Natural killer cell (primary cell): ENCODE results near the gene TBCD. TPM values are rescaled to one million over a fixed set of nuclear protein-coding genes. Genes with fewer than 3 reads are reported as not detected.

ENCODE experiments used
- ATAC-seq, 3 donors: fragments of 150-1000 bp in 2 of 3; fragments of 200-7000 bp in 1 of 3; cut with Tn5 transposase; 1 replicate in 1 of 3; 2 replicates in 2 of 3; pipeline ENCODE4 v1.10.0; 2021; ENCODE audit warnings: mild to moderate bottlenecking in 2 of 3, moderate library complexity in 2 of 3
- DNase-seq, 2 donors: peaks; one replicate each; pipeline versions ENCODE4 v3.0.0 to v3.0.0-alpha.2; 2013 to 2021; ENCODE audit warnings: mixed read lengths in 1 of 2
- H3K27ac ChIP-seq: one replicate; pipeline ENCODE4 v1.5.1; 2013; ENCODE audit warnings: mild to moderate bottlenecking, low read length
- H3K27me3 ChIP-seq: one replicate; pipeline ENCODE4 v1.6.1; 2013; ENCODE audit warnings: low read length; ENCODE audit not compliant: control insufficient read depth, insufficient read depth
- H3K36me3 ChIP-seq: one replicate; pipeline ENCODE4 v1.6.1; 2013; ENCODE audit warnings: low read length; ENCODE audit not compliant: control insufficient read depth, insufficient read depth
- H3K4me1 ChIP-seq: one replicate; pipeline ENCODE4 v1.6.1; 2013; ENCODE audit warnings: low read length; ENCODE audit not compliant: control insufficient read depth, insufficient read depth
- H3K4me3 ChIP-seq: one replicate; pipeline ENCODE4 v1.5.1; 2013; ENCODE audit warnings: low read length
- H3K9me3 ChIP-seq: one replicate; pipeline ENCODE4 v1.6.1; 2013; ENCODE audit warnings: low read length; ENCODE audit not compliant: control insufficient read depth, insufficient read depth
- H3K27ac Mint-ChIP-seq, 2 donors: one replicate each; pipeline ENCODE4 v1.8.0; 2022; ENCODE audit warnings: mild to moderate bottlenecking in 2 of 2, mixed read lengths in 2 of 2, moderate library complexity in 1 of 2
- H3K27me3 Mint-ChIP-seq, 2 donors: one replicate each; pipeline ENCODE4 v1.8.0; 2022; ENCODE audit warnings: low read depth in 2 of 2, mixed read lengths in 2 of 2
- H3K36me3 Mint-ChIP-seq: one replicate; pipeline ENCODE4 v1.8.0; 2022; ENCODE audit warnings: mixed read lengths
- H3K4me1 Mint-ChIP-seq, 2 donors: one replicate each; pipeline ENCODE4 v1.8.0; 2022; ENCODE audit warnings: mixed read lengths in 2 of 2
- H3K4me3 Mint-ChIP-seq: one replicate; pipeline ENCODE4 v1.8.0; 2022; ENCODE audit warnings: mild to moderate bottlenecking, moderate library complexity, mixed read lengths
- H3K9me3 Mint-ChIP-seq, 2 donors: one replicate each; pipeline ENCODE4 v1.8.0; 2022; ENCODE audit warnings: mixed read lengths in 2 of 2
- CTCF ChIP-seq: fragments of 200-600 bp; IDR thresholded peaks from one replicate; pipeline ENCODE4 v1.8.0; 2022; ENCODE audit warnings: antibody characterized with exemption
- WGBS: methylation state at CpG from one replicate; pipeline ENCODE4 v1.1.7; 2013; ENCODE audit warnings: missing lambda C conversion rate; ENCODE audit not compliant: insufficient coverage; 5-methylcytosine and 5-hydroxymethylcytosine counted together
- intact Hi-C: fragments of 100-400 bp; cut with micrococcal nuclease; formaldehyde crosslinking; loops from one replicate; pipeline ENCODE4 v1.14.2; 2022
- total RNA-seq, 4 donors: library from RNA; stranded (reverse); fragments of 120-200 nt in 1 of 4; gene quantifications; one replicate each; pipeline versions ENCODE4 v1.2.3 to v1.2.4, GENCODE V29; 2013 to 2022

TBCD gene
- total RNA-seq, 3 donors from 2014 or later (not counting 1 experiment from before 2014, with no cell fraction given) = 92.0 to 149 (median 132) TPM

DNA sequence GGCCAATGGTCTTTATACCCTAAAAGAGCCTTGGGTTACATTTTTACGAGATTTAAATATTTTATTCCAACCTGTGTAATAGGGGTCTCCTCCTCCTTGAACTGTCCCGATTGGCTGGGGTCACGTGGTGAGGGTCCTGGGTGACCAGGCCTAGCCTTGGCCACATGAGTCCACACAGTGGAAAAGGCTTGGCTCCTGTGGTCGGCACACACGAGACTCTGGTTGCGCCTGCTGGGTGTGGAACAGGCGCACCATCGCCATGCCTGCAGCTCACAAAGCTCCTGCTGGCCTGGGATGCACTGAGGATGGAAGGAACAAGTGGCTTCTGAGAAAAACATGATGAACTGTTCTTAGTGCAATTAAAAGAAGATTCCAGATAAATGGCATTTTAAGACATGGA, 191.9 kb downstream of the TBCD start:
- H3K9me3 ChIP-seq = peaks cover 15% of the 10 kb centered on the region
- Mint-ChIP-seq H3K36me3 (peaks cover 29% of the 10 kb centered on the region), H3K4me1 (peaks cover 9 to 11% of the 10 kb centered on the region in 2 donors), H3K4me3 (no peak overlapping the region), H3K9me3 (peaks cover 7 to 14% of the 10 kb centered on the region in 2 donors), H3K27me3 (no peaks in the 10 kb centered on the region), H3K27ac (no peak overlapping the region)
- no peaks in the 10 kb centered on the region for H3K4me1 ChIP-seq
- intact Hi-C loops = no loop called here
- DNase-seq (no peak), ATAC-seq (no peak)
- no peak for TF ChIP-seq CTCF
- H3K27ac ChIP-seq = no peak overlapping the region
- no peaks in the 10 kb centered on the region for H3K27me3 ChIP-seq
- H3K36me3 ChIP-seq = peaks cover 32% of the 10 kb centered on the region
- H3K4me3 ChIP-seq = no peak overlapping the region
- WGBS = 97% methylated on average over 8 of the region's 8 CpGs

DNA sequence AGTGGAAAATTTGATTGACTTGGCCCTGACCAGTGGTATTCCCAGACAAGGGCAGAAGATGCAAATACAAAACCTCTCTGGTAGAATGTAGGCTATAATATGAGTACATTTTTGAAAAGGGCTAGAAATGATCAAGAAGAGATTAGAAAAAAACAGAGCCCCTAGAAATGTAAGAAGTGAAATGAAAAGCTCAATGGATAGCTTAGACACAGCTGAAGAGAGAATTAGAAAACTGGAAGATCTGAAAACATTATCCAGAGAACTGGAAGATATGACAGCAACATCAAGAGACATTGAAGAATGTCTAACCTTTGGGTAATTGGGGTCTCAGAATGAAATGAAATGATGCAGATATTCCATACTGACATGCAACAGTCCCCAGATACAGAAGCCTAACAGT, 193.1 kb downstream of the TBCD start:
- H3K4me3 Mint-ChIP-seq = no peak overlapping the region
- Histone ChIP-seq H3K27ac (no peak overlapping the region), H3K27me3 (no peaks in the 10 kb centered on the region), H3K9me3 (peaks cover 15% of the 10 kb centered on the region), H3K4me1 (no peaks in the 10 kb centered on the region), H3K36me3 (peaks cover 28% of the 10 kb centered on the region), H3K4me3 (no peak overlapping the region)
- H3K27me3 Mint-ChIP-seq = no peaks in the 10 kb centered on the region
- H3K4me1 Mint-ChIP-seq = peaks cover 9 to 11% of the 10 kb centered on the region in 2 donors
- intact Hi-C loops = no loop called here
- no peak for ATAC-seq
- no peak for DNase-seq
- TF ChIP-seq CTCF = no peak
- no peak overlapping the region for H3K27ac Mint-ChIP-seq
- peaks cover 29% of the 10 kb centered on the region for H3K36me3 Mint-ChIP-seq
- H3K9me3 Mint-ChIP-seq = peaks cover 7 to 14% of the 10 kb centered on the region in 2 donors

DNA sequence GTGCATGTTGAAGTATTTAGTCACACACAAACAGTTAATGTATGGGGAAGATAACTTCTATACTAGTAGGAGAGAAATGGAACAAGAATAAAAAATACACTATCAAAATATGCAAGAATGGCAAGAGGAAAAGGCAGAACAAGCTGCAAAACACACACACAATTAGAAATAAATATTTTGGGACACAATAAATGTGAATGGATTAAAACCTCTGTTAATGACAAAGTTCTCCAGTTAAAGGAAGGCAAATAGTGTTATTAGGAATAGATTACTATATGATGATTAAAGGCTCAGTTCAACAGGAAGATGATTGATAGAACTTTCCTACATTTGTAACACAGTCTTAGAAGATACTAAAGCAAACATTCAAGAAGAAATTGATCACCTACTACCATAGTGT, 194.2 kb downstream of the TBCD start:
- peaks cover 15% of the 10 kb centered on the region for H3K9me3 ChIP-seq
- no peak overlapping the region for H3K4me3 ChIP-seq
- intact Hi-C loops = no loop called here
- ATAC-seq (no peak), DNase-seq (no peak)
- H3K27ac ChIP-seq = no peak overlapping the region
- no peaks in the 10 kb centered on the region for H3K27me3 Mint-ChIP-seq
- TF ChIP-seq CTCF = no peak
- no peak overlapping the region for H3K27ac Mint-ChIP-seq
- no peak overlapping the region for H3K4me3 Mint-ChIP-seq
- H3K4me1 Mint-ChIP-seq = peaks cover 9 to 11% of the 10 kb centered on the region in 2 donors
- H3K36me3 Mint-ChIP-seq = peaks cover 29% of the 10 kb centered on the region
- no peaks in the 10 kb centered on the region for H3K27me3 ChIP-seq
- peaks cover 7 to 14% of the 10 kb centered on the region in 2 donors for H3K9me3 Mint-ChIP-seq
- no peaks in the 10 kb centered on the region for H3K4me1 ChIP-seq
- H3K36me3 ChIP-seq = peaks cover 25% of the 10 kb centered on the region
